Glomerular visceral epithelial cell (primary cell): ENCODE measurements around the gene NADK.
"Not testable (repeated sequence)": the region's sequence is repeated elsewhere in the genome, so short reads cannot be mapped to it uniquely, and the experiment has no call there.

ENCODE experiments used
- DNase-seq: peaks from one replicate; pipeline ENCODE4 v3.0.0-alpha.2; 2016; ENCODE audit errors: extremely low spot score

NADK gene

GRCh38 chr1:1763657-1764621, 14.3 kb downstream of the NADK start:
- DNase-seq, result no peak

- no peak for DNase-seq
Measured at GRCh38 chr1:1761504-1762376, 16.5 kb downstream of the NADK start.

- no peak for DNase-seq
Measured at GRCh38 chr1:1760715-1761114, 17.6 kb downstream of the NADK start.

GRCh38 chr1:1760345-1760650, 18.0 kb downstream of the NADK start:
- no peak for DNase-seq

- DNase-seq, result no peak
Measured at GRCh38 chr1:1759456-1760344, 18.6 kb downstream of the NADK start.

- DNase-seq, result peak; percentile 81
Measured at GRCh38 chr1:1758692-1759455, 19.4 kb downstream of the NADK start.

- no peak for DNase-seq
Measured at GRCh38 chr1:1758059-1758621, 20.1 kb downstream of the NADK start.

GRCh38 chr1:1757422-1758058, 20.7 kb downstream of the NADK start:
- no peak for DNase-seq

- DNase-seq, result no peak
Measured at GRCh38 chr1:1756661-1757421, 21.4 kb downstream of the NADK start.

- no peak for DNase-seq
Measured at GRCh38 chr1:1755852-1756251, 22.4 kb downstream of the NADK start.

GRCh38 chr1:1755426-1755825, 22.8 kb downstream of the NADK start:
- no peak for DNase-seq

- DNase-seq, result no peak
Measured at GRCh38 chr1:1754051-1754815, 24.0 kb downstream of the NADK start.

- no peak for DNase-seq
Measured at GRCh38 chr1:1753607-1754005, 24.7 kb downstream of the NADK start.

GRCh38 chr1:1752636-1753606, 25.3 kb downstream of the NADK start:
- no peak for DNase-seq

- DNase-seq, result no peak
Measured at GRCh38 chr1:1752190-1752589, 26.1 kb downstream of the NADK start.

- DNase-seq, result not testable (repeated sequence)
Measured at GRCh38 chr1:1749941-1750340, 28.3 kb downstream of the NADK start.

- DNase-seq, result no peak
Measured at GRCh38 chr1:1748686-1749321, 29.5 kb downstream of the NADK start.
